ENCODE results near the gene ANKS1B.

ANKS1B gene

GRCh38 chr12:98812225-98812624, 1172.5 kb downstream of the ANKS1B start:
- TF ChIP-seq, protein P1, sequence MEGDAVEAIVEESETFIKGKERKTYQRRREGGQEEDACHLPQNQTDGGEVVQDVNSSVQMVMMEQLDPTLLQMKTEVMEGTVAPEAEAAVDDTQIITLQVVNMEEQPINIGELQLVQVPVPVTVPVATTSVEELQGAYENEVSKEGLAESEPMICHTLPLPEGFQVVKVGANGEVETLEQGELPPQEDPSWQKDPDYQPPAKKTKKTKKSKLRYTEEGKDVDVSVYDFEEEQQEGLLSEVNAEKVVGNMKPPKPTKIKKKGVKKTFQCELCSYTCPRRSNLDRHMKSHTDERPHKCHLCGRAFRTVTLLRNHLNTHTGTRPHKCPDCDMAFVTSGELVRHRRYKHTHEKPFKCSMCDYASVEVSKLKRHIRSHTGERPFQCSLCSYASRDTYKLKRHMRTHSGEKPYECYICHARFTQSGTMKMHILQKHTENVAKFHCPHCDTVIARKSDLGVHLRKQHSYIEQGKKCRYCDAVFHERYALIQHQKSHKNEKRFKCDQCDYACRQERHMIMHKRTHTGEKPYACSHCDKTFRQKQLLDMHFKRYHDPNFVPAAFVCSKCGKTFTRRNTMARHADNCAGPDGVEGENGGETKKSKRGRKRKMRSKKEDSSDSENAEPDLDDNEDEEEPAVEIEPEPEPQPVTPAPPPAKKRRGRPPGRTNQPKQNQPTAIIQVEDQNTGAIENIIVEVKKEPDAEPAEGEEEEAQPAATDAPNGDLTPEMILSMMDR (conservative IDR thresholded peaks at IDR 0.05): no peak
- H3K27ac ChIP-seq: no peak overlapping the region

- TF ChIP-seq, protein P1 (conservative IDR thresholded peaks at IDR 0.05): no peak
- no peak overlapping the region for H3K27ac ChIP-seq
Measured at GRCh38 chr12:98808243-98808875, 1176.4 kb downstream of the ANKS1B start.

DNA sequence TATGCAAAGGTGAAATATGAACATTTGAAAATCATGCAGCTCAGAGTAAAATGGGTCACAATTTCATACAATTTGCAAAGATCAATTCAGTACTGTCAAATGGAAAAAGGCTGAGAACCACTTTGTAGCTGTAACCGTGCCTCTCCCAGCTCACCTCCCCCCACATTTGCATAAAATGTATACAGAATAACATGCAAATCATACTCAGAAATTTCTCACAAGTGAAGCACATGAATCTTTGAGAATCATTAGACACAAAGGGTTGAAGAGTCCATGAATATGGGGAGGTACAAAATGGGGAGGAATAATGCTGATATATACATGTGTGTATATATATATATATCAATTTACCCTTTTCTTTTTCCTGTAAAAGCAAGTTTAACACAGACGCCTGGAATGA, 1177.5 kb downstream of the ANKS1B start:
- no peak overlapping the region for H3K27ac ChIP-seq
- TF ChIP-seq, protein P1 (conservative IDR thresholded peaks at IDR 0.05): no peak

GRCh38 chr12:98803468-98804209, 1181.1 kb downstream of the ANKS1B start:
- TF ChIP-seq, protein P1 (conservative IDR thresholded peaks at IDR 0.05): no peak

DNA sequence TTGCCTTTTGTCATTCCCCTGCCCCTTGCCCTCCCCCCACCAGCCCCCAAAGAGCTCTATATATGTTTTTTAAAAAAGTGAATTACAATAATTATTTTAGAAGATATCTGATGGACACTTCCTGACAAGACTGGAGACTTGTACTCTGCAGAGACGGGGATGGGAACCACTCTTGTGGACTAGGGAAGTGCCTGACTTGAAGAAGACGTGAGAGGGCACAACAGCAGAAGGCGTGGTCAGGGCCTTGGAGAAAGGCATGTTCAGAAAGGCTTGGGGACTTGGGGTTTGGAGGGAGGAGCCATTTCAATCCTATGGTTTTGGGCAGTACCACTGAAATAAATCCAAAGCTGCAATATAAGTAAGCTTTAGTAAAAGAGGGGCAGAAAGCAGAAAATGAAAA, 1184.9 kb downstream of the ANKS1B start:
- no peak overlapping the region for H3K27ac ChIP-seq
- TF ChIP-seq, protein P1 (conservative IDR thresholded peaks at IDR 0.05): no peak

More at GRCh38 chr12:98803468-98804209, 1181.1 kb downstream of the ANKS1B start:
- H3K27ac ChIP-seq: no peak overlapping the region

- TF ChIP-seq, protein P1 (conservative IDR thresholded peaks at IDR 0.05): no peak
- H3K27ac ChIP-seq: no peak overlapping the region
Measured at GRCh38 chr12:98799146-98799810, 1185.5 kb downstream of the ANKS1B start.

GRCh38 chr12:98797200-98797599, 1187.5 kb downstream of the ANKS1B start:
- TF ChIP-seq, protein P1 (conservative IDR thresholded peaks at IDR 0.05): no peak
- no peak overlapping the region for H3K27ac ChIP-seq

Measured in VCaP (cell line).